HFFc6 (cell line): Measurements from ENCODE around the gene ARL14EPL. TPM values are rescaled to one million over a fixed set of nuclear protein-coding genes. Genes with fewer than 3 reads are reported as not detected.

Source experiments
- DNase-seq: peaks from one replicate; pipeline ENCODE4 v3.0.0-alpha.2; 2018
- H3K27ac Mint-ChIP-seq: 2 replicates; pipeline ENCODE4 v1.8.0; 2020; ENCODE audit warnings: mild to moderate bottlenecking, mixed read lengths
- H3K27me3 Mint-ChIP-seq: 2 replicates; pipeline ENCODE4 v1.8.0; 2021; ENCODE audit warnings: mild to moderate bottlenecking, moderate library complexity, mixed read lengths; ENCODE audit not compliant: insufficient read depth
- H3K36me3 Mint-ChIP-seq: 2 replicates; pipeline ENCODE4 v1.8.0; 2021; ENCODE audit warnings: low read depth, mixed read lengths
- H3K4me1 Mint-ChIP-seq: 2 replicates; pipeline ENCODE4 v1.8.0; 2020; ENCODE audit warnings: low read depth, mixed read lengths
- H3K4me3 Mint-ChIP-seq: 2 replicates; pipeline ENCODE4 v1.8.0; 2020; ENCODE audit warnings: mild to moderate bottlenecking, moderate library complexity, mixed read lengths
- H3K9me3 Mint-ChIP-seq: 2 replicates; pipeline ENCODE4 v1.8.0; 2020; ENCODE audit warnings: mild to moderate bottlenecking, mixed read lengths
- total RNA-seq, 6 experiments: library from RNA; stranded (reverse); fragmentation: NEBNext Ultra II Directional; extraction: Animal tissue kit (Norgen Biotek cat#: 25700); gene quantifications; 2 replicates in 1 of 6; 3 replicates in 5 of 6; pipeline ENCODE4 v1.2.3, GENCODE V29; 2021
- TF ChIP-seq, protein P1 (sequence below): fragments of 200-600 bp; sonication (generic); IDR thresholded peaks from 2 replicates; pipeline ENCODE4 v1.5.0; 2021; ENCODE audit warnings: antibody characterized with exemption, mild to moderate bottlenecking

ARL14EPL gene
- total RNA-seq, 6 experiments from 2014 or later, result not detected

DNA sequence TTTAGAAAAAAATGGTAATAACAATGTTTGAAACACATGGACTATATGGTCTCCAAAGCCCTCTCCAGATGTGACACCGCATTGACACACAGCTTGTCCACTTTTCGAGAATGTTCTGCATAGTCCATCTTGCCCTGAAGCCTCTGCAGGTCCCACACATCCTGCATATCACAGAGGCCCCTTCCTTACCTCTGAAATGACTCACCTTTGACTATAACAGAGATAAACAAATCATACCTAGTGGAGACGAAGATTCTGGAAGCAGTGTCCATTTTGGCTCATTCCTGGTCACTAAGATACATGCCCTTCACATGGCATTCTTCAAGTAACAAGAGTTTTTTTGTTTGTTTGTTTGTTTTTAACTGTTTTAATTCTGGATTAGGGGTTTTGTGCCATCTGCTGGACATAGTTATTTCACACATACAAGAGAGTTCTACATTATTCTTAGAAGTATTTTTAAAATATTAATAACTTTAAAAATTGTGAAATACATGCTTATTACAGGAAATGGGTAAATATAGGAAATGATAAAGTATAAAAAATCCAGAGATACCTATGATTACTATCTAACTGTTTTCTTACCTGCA, 5.1 kb downstream of the ARL14EPL start:
- H3K4me3 Mint-ChIP-seq, result no peak overlapping the region
- H3K9me3 Mint-ChIP-seq, result no peaks in the 10 kb centered on the region
- peaks cover 1% of the 10 kb centered on the region for H3K4me1 Mint-ChIP-seq
- TF ChIP-seq, protein P1, sequence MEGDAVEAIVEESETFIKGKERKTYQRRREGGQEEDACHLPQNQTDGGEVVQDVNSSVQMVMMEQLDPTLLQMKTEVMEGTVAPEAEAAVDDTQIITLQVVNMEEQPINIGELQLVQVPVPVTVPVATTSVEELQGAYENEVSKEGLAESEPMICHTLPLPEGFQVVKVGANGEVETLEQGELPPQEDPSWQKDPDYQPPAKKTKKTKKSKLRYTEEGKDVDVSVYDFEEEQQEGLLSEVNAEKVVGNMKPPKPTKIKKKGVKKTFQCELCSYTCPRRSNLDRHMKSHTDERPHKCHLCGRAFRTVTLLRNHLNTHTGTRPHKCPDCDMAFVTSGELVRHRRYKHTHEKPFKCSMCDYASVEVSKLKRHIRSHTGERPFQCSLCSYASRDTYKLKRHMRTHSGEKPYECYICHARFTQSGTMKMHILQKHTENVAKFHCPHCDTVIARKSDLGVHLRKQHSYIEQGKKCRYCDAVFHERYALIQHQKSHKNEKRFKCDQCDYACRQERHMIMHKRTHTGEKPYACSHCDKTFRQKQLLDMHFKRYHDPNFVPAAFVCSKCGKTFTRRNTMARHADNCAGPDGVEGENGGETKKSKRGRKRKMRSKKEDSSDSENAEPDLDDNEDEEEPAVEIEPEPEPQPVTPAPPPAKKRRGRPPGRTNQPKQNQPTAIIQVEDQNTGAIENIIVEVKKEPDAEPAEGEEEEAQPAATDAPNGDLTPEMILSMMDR, result peak; percentile 74
- DNase-seq, result no peak
- no peak overlapping the region for H3K27ac Mint-ChIP-seq
- no peaks in the 10 kb centered on the region for H3K36me3 Mint-ChIP-seq
- peaks cover 20% of the 10 kb centered on the region for H3K27me3 Mint-ChIP-seq

- TF ChIP-seq, protein P1, result no peak
- Mint-ChIP-seq H3K9me3 (no peaks in the 10 kb centered on the region), H3K27me3 (peaks cover 20% of the 10 kb centered on the region), H3K4me1 (no peaks in the 10 kb centered on the region), H3K4me3 (no peak overlapping the region), H3K36me3 (no peaks in the 10 kb centered on the region), H3K27ac (no peak overlapping the region)
- no peak for DNase-seq
Measured at GRCh38 chr5:116038817-116039216, 6.5 kb downstream of the ARL14EPL start.

DNA sequence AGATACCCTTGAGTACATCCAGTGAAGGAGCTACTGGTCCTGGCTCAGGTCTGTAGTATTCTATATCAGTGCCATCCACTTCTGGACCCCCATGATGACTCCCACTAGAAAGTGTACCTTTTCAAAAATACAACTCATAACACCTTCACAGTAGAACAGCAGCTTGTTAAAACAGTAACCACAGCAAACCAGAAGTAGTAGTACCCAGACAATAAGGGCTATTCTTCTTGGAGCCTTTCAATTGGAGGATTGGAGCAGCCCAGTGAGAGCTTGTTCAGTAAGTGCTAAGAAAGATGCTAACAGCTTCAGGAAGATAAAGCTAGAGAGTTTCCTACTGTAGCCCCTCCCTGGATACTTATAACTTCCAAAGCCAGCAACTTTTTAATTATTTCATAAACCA, 10.1 kb downstream of the ARL14EPL start:
- Mint-ChIP-seq H3K4me3 (no peak overlapping the region), H3K27ac (no peak overlapping the region), H3K27me3 (peaks cover 18% of the 10 kb centered on the region), H3K36me3 (no peaks in the 10 kb centered on the region), H3K4me1 (no peaks in the 10 kb centered on the region), H3K9me3 (no peaks in the 10 kb centered on the region)
- TF ChIP-seq, protein P1, result no peak
- no peak for DNase-seq

DNA sequence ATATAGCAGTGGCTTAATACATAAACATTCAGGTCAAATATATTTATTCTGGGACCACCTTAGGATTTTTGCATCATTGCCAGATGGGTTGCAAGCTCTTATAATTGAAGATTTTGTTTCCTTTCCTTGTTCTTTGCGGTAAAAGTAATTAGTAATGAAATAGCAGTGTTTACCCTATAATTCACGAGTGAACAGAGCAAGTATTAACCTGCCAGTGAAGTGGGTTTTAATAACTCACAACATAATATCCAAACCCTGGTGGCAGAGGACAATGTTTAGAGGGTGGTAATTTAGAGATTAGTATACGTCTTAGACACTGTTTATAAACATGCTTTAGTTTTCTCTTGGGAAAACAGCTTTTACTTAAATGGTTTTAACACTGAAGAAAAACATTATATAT, 11.8 kb downstream of the ARL14EPL start:
- TF ChIP-seq, protein P1, result no peak
- H3K4me1 Mint-ChIP-seq, result no peaks in the 10 kb centered on the region
- no peaks in the 10 kb centered on the region for H3K9me3 Mint-ChIP-seq
- peaks cover 18% of the 10 kb centered on the region for H3K27me3 Mint-ChIP-seq
- DNase-seq, result no peak
- no peak overlapping the region for H3K4me3 Mint-ChIP-seq
- H3K36me3 Mint-ChIP-seq, result no peaks in the 10 kb centered on the region
- no peak overlapping the region for H3K27ac Mint-ChIP-seq

DNA sequence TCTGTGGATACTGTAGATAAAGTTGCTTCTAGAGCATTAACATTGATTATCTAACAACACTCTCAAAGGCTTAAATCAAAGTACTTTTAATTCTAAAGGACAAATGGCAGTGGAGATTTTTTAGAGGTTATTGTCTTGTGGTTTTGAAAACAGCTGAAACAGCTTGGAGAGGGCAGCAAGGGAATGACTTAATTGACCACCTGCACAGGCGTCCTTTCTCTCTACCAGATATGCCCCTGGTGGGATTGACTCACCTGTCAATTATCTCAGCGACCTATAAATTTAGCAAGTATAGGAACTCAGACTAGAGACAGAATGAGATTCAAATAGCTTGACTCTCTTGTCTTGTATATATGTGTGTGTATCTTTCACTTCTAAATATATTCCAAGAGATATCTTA, 13.5 kb downstream of the ARL14EPL start:
- Mint-ChIP-seq H3K27ac (no peak overlapping the region), H3K4me1 (no peaks in the 10 kb centered on the region), H3K27me3 (peaks cover 17% of the 10 kb centered on the region), H3K9me3 (no peaks in the 10 kb centered on the region), H3K36me3 (no peaks in the 10 kb centered on the region), H3K4me3 (no peak overlapping the region)
- TF ChIP-seq, protein P1, result no peak
- DNase-seq, result no peak

DNA sequence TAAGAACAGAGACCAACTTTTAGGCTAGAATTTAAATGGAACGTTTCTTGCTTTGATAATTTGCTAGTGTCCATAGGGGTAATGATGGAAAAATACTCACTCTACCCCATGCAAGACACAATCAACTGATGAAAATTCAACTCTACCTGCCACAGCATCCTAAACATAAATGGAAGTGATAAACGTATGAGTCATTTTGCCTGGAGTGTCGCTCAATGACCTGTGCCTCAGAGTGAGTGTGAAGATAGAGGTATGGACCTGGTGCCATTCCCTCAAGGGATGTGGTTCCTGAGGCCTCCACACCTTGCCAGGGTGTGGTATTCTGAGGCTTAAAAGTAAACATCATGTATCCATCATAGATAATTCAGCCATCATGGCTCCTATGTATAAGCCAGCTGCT, 14.0 kb downstream of the ARL14EPL start:
- TF ChIP-seq, protein P1, result no peak
- Mint-ChIP-seq H3K36me3 (no peaks in the 10 kb centered on the region), H3K4me1 (no peaks in the 10 kb centered on the region), H3K9me3 (no peaks in the 10 kb centered on the region), H3K27ac (no peak overlapping the region), H3K27me3 (peaks cover 17% of the 10 kb centered on the region), H3K4me3 (no peak overlapping the region)
- DNase-seq, result no peak
